HEK293T (cell line): ENCODE data around the gene CIP2A.

Source experiments
- CTCF ChIA-PET: fragments of 350-600 bp; formaldehyde crosslinking; extraction: SDS; loops from one replicate; lab custom pipeline; 2021; ENCODE audit warnings: antibody characterized with exemption, inconsistent platforms; lab: Yijun Ruan, JAX
- POLR2A ChIA-PET: fragments of 350-600 bp; formaldehyde crosslinking; extraction: SDS; loops from one replicate; lab custom pipeline; 2020; ENCODE audit warnings: antibody characterized with exemption, inconsistent platforms; lab: Yijun Ruan, JAX
- DNase-seq: peaks from one replicate; pipeline ENCODE4 v3.0.0; 2012; ENCODE audit warnings: mixed read lengths; ENCODE audit errors: extremely low spot score
- ARNT ChIP-seq: fragments of 450-650 bp; IDR thresholded peaks from 2 replicates; pipeline ENCODE4 v1.6.1; 2017; ENCODE audit warnings: mild to moderate bottlenecking
- BHLHE40 ChIP-seq: fragments of 450-650 bp; IDR thresholded peaks from 2 replicates; pipeline ENCODE4 v1.6.1; 2016; ENCODE audit warnings: mild to moderate bottlenecking, moderate library complexity, borderline replicate concordance
- CTBP1 ChIP-seq: fragments of 450-650 bp; IDR thresholded peaks from 2 replicates; pipeline ENCODE4 v1.6.1; 2016; ENCODE audit warnings: borderline replicate concordance
- ELF4 ChIP-seq: fragments of 450-650 bp; IDR thresholded peaks from 2 replicates; pipeline ENCODE4 v1.6.1; 2017; ENCODE audit warnings: antibody characterized with exemption
- FOXA1 ChIP-seq: fragments of 450-650 bp; IDR thresholded peaks from 2 replicates; pipeline ENCODE4 v1.6.1; 2016; ENCODE audit warnings: mild to moderate bottlenecking
- FOXK2 ChIP-seq: fragments of 450-650 bp; IDR thresholded peaks from 2 replicates; pipeline ENCODE4 v1.6.1; 2016; ENCODE audit warnings: mild to moderate bottlenecking
- FOXM1 ChIP-seq: fragments of 450-650 bp; IDR thresholded peaks from 2 replicates; pipeline ENCODE4 v1.6.1; 2017; ENCODE audit warnings: mild to moderate bottlenecking, borderline replicate concordance
- HDGF ChIP-seq: fragments of 450-650 bp; IDR thresholded peaks from 2 replicates; pipeline ENCODE4 v1.6.1; 2017; ENCODE audit warnings: antibody characterized with exemption, borderline replicate concordance
- L3MBTL2 ChIP-seq: fragments of 450-650 bp; conservative IDR thresholded peaks from 2 replicates; pipeline ENCODE4 v1.6.1; 2016; ENCODE audit warnings: mild to moderate bottlenecking
- LEF1 ChIP-seq: fragments of 450-650 bp; IDR thresholded peaks from 2 replicates; pipeline ENCODE4 v1.6.1; 2017; ENCODE audit warnings: mild to moderate bottlenecking, borderline replicate concordance
- NFRKB ChIP-seq: fragments of 450-650 bp; IDR thresholded peaks from 2 replicates; pipeline ENCODE4 v1.6.1; 2016; ENCODE audit warnings: mild to moderate bottlenecking, moderate library complexity
- SP1 ChIP-seq: fragments of 450-650 bp; IDR thresholded peaks from 2 replicates; pipeline ENCODE4 v1.6.1; 2017
- SUZ12 ChIP-seq: fragments of 450-650 bp; IDR thresholded peaks from 2 replicates; pipeline ENCODE4 v1.6.1; 2016; ENCODE audit warnings: mild to moderate bottlenecking
- TARDBP ChIP-seq: fragments of 450-650 bp; IDR thresholded peaks from 2 replicates; pipeline ENCODE4 v1.6.1; 2016
- ZNF384 ChIP-seq: fragments of 450-650 bp; IDR thresholded peaks from 2 replicates; pipeline ENCODE4 v1.6.1; 2016
- TF ChIP-seq, protein P1 (sequence below): fragments of 450-650 bp; IDR thresholded peaks from 2 replicates; pipeline ENCODE4 v1.6.1; 2016

CIP2A gene

DNA sequence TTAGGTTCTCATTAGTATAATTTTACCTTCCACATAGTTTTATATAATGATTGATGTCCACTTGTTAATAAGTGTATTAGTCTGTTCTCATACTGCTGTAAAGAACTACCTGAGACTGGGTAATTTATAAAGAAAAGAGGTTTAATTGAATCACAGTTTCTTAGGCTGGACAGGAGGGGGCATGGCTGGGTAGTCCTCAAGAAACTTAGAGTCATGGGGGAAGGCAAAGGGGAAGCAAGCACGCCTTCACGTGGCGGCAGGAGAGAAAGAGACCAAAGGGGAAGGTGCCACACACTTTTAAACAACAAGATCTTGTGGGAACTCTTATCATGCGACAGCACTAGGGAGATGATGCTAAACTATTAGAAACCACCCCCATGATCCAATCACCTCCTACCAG is 19.5 kb upstream of the CIP2A start:
- POLR2A ChIA-PET = no interaction called here
- TF ChIP-seq ARNT (no peak), CTBP1 (no peak), SUZ12 (no peak), FOXK2 (no peak), BHLHE40 (no peak), FOXA1 (no peak), HDGF (no peak), SP1 (no peak)
- TF ChIP-seq, protein P1, sequence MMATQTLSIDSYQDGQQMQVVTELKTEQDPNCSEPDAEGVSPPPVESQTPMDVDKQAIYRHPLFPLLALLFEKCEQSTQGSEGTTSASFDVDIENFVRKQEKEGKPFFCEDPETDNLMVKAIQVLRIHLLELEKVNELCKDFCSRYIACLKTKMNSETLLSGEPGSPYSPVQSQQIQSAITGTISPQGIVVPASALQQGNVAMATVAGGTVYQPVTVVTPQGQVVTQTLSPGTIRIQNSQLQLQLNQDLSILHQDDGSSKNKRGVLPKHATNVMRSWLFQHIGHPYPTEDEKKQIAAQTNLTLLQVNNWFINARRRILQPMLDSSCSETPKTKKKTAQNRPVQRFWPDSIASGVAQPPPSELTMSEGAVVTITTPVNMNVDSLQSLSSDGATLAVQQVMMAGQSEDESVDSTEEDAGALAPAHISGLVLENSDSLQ = no peak
- DNase-seq = no peak
- CTCF ChIA-PET = no interaction called here

DNA sequence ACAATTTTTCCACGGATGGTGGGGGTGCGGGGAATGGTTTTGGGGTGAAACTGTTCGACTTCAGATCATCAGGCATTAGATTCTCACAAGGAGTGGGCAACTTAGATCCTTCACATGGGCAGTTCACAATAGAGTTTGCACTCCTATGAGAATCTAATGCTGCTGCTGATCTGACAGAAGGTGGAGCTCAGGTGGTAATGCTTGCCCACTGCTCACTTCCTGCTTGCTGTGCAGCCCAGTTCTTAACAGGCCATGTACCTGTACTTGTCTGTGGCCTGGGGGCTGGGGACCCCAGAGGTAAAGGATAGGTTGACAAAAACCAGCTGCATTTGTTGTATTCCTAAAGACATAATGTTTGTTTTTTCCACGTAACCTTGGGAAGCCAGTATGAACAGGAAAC is 16.3 kb upstream of the CIP2A start:
- POLR2A ChIA-PET = interaction anchor here (1.7 kb wide), 1 partner anchor 16 kb away, joined by 4 read pairs; the partner anchor contains the start of genes CIP2A and DZIP3
- no peak for TF ChIP-seq ARNT
- no peak for TF ChIP-seq HDGF
- no peak for TF ChIP-seq BHLHE40
- no peak for TF ChIP-seq L3MBTL2
- TF ChIP-seq FOXK2 = no peak
- TF ChIP-seq SUZ12 = no peak
- no peak for TF ChIP-seq CTBP1
- TF ChIP-seq ZNF384 = no peak
- no peak for DNase-seq
- CTCF ChIA-PET = no interaction called here

DNA sequence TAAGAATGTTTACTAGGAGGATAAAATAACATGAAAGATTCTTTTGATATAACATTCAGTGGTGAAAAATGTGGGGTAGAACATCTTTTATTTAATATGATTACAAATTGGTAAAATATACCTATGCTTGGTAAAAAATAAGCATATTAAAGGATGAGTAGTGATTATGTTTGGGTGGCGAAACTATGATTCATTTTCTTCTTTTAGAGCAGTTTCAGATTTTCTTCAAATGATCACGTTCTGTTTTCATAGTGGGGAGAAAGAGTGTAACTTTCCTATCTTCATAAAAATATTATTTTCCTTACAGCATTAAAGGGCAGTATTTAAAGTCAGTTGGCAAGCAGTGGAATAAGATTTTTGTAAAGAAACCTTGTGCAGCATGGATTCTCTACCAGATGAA is 15.8 kb upstream of the CIP2A start:
- CTCF ChIA-PET = no interaction called here
- POLR2A ChIA-PET = no interaction called here
- TF ChIP-seq FOXK2 (no peak), ELF4 (no peak), BHLHE40 (no peak), LEF1 (no peak), L3MBTL2 (no peak), SP1 (no peak), HDGF (no peak), FOXA1 (no peak), ARNT (no peak)
- TF ChIP-seq, protein P1 = no peak

DNA sequence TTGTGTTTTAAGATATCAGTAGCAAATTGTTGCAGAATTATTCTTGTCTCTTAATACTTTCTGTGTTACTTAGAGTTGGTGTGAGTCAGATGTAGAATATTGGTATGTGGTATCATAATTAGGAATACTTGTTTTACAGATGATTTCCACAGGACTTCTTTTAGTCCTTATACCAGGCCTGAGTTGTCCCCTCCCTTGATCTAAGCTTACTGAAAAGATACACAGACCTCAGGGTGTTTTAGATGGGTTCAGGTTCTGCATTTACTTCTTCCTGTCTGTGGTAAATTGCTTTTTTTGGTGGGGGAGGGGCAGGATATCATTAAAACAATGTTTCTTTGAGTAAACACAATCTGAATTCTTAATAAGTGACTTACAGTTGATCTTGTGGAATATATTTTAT is 14.5 kb upstream of the CIP2A start:
- TF ChIP-seq FOXM1 = no peak
- no peak for TF ChIP-seq HDGF
- no peak for TF ChIP-seq FOXA1
- TF ChIP-seq ZNF384 = no peak
- TF ChIP-seq, protein P1 = no peak
- TF ChIP-seq CTBP1 = no peak
- TF ChIP-seq ARNT = no peak
- no peak for TF ChIP-seq BHLHE40
- no peak for TF ChIP-seq ELF4
- no peak for TF ChIP-seq FOXK2
- no peak for TF ChIP-seq NFRKB
- no peak for TF ChIP-seq SP1
- TF ChIP-seq TARDBP = no peak
- TF ChIP-seq L3MBTL2 = no peak
- no peak for TF ChIP-seq SUZ12
- no peak for TF ChIP-seq LEF1
- ChIA-PET POLR2A (interaction anchor here (3.6 kb wide), 1 partner anchor 14 kb away, joined by 22 read pairs; the partner anchor contains the start of genes CIP2A and DZIP3), CTCF (no interaction called here)
- no peak for DNase-seq

More for the DNA sequence above, 15.8 kb upstream of the CIP2A start:
- no peak for DNase-seq

DNA sequence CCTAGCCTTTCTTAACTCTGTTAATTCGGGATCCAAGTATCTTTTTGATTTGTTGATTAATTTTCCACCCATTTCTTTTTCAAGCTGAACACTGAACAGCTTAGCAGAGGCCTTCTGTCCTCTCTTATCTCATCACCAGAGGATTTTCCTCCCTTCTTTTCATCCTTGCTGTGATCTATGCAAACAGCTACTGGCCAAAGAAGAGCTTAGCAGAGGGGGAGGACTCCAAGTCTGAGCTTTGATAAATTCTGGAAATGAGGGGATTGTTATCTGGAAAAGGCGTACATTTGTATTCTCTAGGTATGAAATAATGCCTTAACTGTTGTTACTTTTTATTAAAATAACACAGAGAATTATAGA is 13.7 kb upstream of the CIP2A start:
- ChIA-PET CTCF (no interaction called here), POLR2A (interaction anchor here (1.2 to 3.6 kb wide), 2 partner anchors 11 to 14 kb away, joined by 4 to 22 read pairs; partner anchors contain the start of genes CIP2A and DZIP3)
- TF ChIP-seq FOXK2 (no peak), LEF1 (no peak), ARNT (no peak)
- no peak for DNase-seq

DNA sequence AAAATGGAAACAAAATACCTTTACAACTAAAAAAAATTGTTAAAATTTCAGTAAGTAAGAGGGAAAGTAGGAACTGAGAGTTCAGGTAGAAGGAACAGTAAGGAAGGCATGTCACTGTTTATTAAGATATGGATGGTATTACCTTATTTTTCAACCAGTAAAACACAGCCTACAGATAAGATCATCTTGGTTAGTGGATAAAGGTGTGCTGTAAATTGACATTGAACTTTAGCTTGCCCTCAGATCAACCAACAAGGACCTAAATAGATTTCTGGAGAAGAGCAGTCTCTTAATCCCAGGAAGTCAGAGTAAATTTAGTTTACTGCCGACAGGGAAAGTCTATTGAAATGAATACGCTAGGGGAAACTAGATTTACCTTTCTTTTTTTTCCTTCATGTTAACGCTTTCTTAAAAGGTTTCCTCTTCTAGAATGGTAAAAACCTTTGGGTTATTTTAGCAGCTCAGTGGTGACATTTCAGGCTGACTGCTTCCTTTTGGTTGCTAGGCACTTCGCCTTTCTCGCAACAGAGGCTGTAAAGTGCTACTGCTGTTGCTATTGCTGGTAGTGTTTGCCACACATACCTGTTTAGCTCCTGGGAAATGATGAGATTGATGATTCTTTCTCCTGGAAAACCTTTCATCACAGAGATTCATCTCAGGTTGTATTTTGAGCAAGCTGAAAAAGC is 13.2 kb upstream of the CIP2A start:
- CTCF ChIA-PET = no interaction called here
- POLR2A ChIA-PET = interaction anchor here (1.2 to 3.6 kb wide), 2 partner anchors 11 to 13 kb away, joined by 4 to 22 read pairs; partner anchors contain the start of genes CIP2A and DZIP3
- TF ChIP-seq SP1 (no peak), CTBP1 (no peak), SUZ12 (no peak), NFRKB (no peak), L3MBTL2 (no peak), ARNT (no peak), TARDBP (no peak), ZNF384 (no peak), FOXK2 (no peak), FOXM1 (no peak)
- TF ChIP-seq, protein P1 = no peak
- no peak for DNase-seq
